Peyer's patch (tissue), 4 donors: ENCODE data around the gene MDH1.

Experiments used
- CTCF ChIP-seq, 6 experiments: fragments of 450-650 bp in 4 of 6; fragments of 200-600 bp in 2 of 6; sonication (generic) in 1 of 6; IDR thresholded peaks; one replicate each; pipeline ENCODE4 v1.5.1; 2017 to 2019; ENCODE audit warnings: antibody characterized with exemption in 6 of 6, mild to moderate bottlenecking in 3 of 6, moderate library complexity in 1 of 6
- POLR2A ChIP-seq, 2 donors: fragments of 450-650 bp; IDR thresholded peaks; one replicate each; pipeline ENCODE4 v1.5.1; 2017; ENCODE audit warnings: antibody characterized with exemption in 2 of 2, mild to moderate bottlenecking in 2 of 2, moderate library complexity in 2 of 2

DNA sequence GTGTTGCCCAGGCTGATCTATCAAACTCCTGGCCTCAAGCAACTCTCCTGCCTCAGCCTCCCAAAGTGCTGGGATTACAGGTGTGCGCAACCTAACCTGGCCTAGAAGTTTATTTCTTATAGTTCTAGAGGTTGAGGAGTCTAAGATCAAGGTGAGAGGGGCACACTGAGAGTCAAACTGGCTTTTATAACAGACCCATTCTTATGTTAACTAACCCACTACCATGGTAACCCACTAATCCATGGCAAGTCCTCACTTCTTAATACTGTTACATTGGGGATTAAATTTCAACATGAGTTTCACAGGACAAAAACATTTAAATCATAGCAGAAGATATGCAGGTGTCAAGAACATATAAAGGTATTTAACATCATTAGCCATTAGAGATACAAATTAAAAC, 50.6 kb downstream of the MDH1 start:
- TF ChIP-seq CTCF (IDR thresholded peaks at IDR 0.05) (no peak), POLR2A (IDR thresholded peaks at IDR 0.05) (no peak)
